ENCODE data around the gene MAK.
"Not testable (repeated sequence)": the region's sequence is repeated elsewhere in the genome, so short reads cannot be mapped to it uniquely, and the experiment has no call there.

The MAK gene

DNA sequence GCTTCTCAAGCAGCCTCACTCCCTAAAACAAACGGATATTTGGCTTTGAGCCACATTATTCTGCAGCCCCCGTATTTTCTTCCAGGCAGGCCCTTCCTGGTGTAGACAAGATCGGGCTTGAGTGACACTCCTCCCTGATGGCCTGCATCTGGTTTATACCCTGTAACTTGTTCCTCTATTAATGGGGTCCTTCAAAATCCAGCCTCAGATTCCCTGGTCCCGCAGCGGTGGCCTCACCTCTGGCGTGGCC lies 115.8 kb downstream of the MAK start:
- no peak for DNase-seq

DNA sequence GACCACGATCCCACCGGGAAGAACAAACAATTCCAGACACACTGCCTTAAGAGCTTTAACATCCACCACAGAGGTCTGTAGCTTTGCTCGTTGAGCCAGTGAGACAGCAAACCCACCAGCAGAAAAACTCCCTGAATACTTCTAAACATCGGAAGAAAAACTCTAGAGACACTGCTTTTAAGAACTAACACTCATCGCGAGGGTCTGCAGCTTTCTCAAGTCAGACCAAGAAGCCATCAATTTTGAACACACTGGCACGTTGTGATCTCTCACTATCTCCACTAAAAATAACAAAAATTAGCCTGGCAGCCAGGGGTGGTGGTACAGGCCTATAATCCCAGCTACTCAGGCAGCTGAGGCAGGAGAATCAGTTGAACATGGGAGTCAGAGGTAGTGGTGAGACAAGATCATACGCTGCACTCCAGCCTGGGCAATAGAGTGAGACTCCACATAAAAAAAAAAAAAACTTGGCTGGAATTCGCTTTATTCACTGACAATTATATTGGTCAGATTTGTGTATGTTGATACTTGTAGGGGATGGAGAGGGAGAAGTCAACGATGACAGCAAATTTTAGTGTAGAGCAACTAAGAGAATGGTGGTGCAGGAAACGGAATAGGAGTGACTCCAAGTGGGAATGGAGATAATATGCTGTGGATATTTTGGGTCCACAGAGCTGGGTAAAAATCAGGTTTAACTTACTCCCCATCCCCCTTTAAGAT lies 116.3 kb downstream of the MAK start:
- no peak for DNase-seq

DNA sequence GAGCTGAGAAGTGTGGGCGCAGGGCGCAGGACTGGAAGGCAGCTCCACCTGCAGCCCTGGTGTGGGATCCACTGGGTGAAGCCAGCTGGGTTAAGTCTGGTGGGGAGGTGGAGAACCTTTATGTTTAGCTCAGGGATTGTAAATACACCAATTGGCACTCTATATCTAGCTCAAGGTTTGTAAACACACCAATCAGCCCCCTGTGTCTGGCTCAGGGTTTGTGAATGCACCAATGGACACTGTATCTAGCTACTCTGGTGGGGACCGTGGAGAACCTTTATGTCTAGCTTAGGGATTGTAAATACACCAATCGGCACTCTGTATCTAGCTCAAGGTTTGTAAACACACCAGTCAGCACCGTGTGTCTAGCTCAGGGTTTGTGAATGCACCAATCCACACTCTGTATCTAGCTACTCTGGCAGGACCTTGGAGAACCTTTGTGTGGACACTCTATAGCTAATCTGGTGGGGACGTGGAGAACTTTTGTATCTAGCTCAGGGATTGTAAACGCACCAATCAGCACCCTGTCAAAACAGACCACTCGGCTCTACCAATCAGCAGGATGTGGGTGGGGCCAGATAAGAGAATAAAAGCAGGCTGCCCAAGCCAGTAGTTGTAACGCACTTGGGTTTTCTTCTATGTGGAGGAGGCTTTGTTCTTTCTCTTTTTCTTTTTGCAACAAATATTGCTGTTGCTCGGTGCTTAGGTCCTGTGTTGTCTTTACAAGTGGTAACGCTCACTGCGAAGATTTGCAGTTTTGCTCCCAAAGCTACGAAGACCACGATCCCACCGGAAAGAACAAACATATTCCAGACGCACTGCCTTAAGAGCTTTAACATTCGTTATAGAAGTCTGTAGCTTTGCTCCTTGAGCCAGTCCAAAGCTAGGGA lies 117.1 kb downstream of the MAK start:
- DNase-seq, result not testable (repeated sequence)

DNA sequence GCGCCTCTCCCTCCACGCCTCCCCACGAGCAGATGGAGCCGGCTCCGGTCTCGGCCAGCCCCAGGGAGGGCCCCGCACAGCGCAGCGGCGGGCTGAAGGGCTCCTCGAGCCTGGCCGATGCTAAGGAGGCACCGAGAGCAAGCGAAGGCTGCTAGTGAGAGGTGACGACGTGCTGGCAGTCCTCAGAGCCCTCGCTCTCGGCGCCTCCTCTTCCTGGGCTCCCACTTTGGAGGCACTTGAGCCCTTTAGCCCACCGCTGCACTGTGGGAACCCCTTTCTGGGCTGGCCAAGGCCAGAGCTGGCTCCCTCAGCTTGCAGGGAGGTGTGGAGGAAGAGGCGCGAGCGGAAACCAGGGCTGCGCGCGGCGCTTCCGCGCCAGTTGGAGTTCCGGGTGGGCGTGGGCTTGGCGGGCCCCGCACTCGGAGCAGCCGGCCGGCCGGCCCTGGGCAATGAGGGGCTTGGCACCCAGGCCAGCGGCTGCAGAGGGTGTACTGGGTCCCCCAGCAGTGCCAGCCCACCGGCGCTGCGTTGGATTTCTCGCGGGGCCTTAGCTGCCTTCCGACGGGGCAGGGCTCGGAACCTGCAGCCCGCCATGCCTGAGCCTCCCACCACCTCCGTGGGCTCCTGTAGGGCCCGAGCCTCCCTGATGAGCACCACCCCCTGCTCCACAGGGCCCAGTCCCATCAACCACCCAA lies 117.9 kb downstream of the MAK start:
- DNase-seq, result peak; percentile 22 to 35

DNA sequence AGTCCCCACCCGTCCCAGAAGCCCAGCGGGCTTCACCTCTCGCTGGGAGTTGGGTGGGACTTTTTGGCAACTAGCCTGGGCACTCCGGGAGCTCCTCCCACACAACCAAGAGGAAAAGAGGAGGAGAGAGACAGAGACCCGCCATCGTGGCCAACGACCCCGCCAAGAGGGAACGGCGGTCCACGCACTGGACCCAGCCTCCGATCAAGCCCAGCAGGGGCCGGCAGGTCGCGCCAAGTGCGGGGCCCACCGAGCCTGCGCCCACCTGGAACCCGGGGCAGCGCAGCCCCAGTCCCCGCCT lies 118.4 kb downstream of the MAK start:
- DNase-seq, result no peak

GRCh38 chr6:10719296-10719963 lies 118.9 kb downstream of the MAK start:
- no peak for DNase-seq

DNA sequence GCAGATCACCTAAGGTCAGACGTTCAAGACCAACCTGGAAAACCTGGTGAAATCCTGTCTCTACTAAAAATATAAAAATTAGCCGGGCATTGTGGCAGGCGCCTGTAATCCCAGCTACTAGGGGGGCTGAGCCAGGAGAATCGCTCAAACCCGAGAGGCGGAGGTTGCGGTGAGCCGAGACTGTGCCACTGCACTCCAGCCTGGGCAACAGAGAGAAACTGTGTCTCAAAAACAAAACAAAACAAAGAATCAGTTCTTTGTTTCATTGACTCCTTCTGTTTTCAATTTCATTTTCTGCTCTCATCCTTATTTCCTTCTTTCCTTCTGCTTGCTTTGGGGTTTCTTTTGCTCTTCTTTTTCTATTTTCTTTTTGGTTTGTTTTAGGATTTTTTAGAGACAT lies 124.4 kb downstream of the MAK start:
- no peak for DNase-seq

All from bone marrow (tissue), 2 donors.